K562 (cell line): ENCODE results near the gene TRNP1. TPM values are rescaled to one million over a fixed set of nuclear protein-coding genes. Genes with fewer than 3 reads are reported as not detected.

Experiments used
- CAMTA2 ChIP-seq: fragments of 250-450 bp; sonication (Bioruptor Pico); conservative IDR thresholded peaks from 2 replicates; pipeline ENCODE4 v1.5.1; 2022
- CBFA2T2 ChIP-seq: fragments of 450-650 bp; conservative IDR thresholded peaks from 2 replicates; pipeline ENCODE4 v1.6.1; 2017; ENCODE audit warnings: mild to moderate bottlenecking
- CBFB ChIP-seq: sonication (generic); formaldehyde crosslinking; IDR thresholded peaks from 2 replicates; pipeline ENCODE4 v1.4.0; 2020; ENCODE audit warnings: mild to moderate bottlenecking, missing genetic modification reagents
- CC2D1A ChIP-seq: fragments of 450-650 bp; IDR thresholded peaks from 2 replicates; pipeline ENCODE4 v1.6.1; 2017; ENCODE audit warnings: mild to moderate bottlenecking
- E2F8 ChIP-seq: fragments of 450-650 bp; IDR thresholded peaks from 2 replicates; pipeline ENCODE4 v1.7.1; 2018; ENCODE audit warnings: mild to moderate bottlenecking, low read depth; ENCODE audit not compliant: partially characterized antibody
- HNRNPK ChIP-seq: fragments of 200-400 bp; formaldehyde crosslinking; IDR thresholded peaks from one replicate; pipeline ENCODE4 v1.6.1; 2018; ENCODE audit warnings: mild to moderate bottlenecking, low read depth, low read length; ENCODE audit not compliant: poor library complexity, severe bottlenecking
- JUN ChIP-seq, 2 experiments: sonication (generic) in 1 of 2; formaldehyde crosslinking in 1 of 2; IDR thresholded peaks; 2 replicates each; pipeline versions ENCODE4 v1.6.1 to v1.8.0; 2012 to 2022; ENCODE audit warnings: borderline replicate concordance in 2 of 2, mild to moderate bottlenecking in 2 of 2, improper control_type of control experiment in 1 of 2, low read depth in 1 of 2, low read length in 1 of 2, missing genetic modification reagents in 1 of 2
- MAFF ChIP-seq: IDR thresholded peaks from 2 replicates; pipeline ENCODE4 v1.6.1; 2012; ENCODE audit warnings: low read length, improper control_type of control experiment
- NFRKB ChIP-seq: fragments of 450-650 bp; IDR thresholded peaks from 2 replicates; pipeline ENCODE4 v1.6.1; 2016; ENCODE audit warnings: low read depth
- POLR2G ChIP-seq: fragments of 200-400 bp; formaldehyde crosslinking; IDR thresholded peaks from 2 replicates; pipeline ENCODE4 v1.6.1; 2017; ENCODE audit warnings: low read depth, mild to moderate bottlenecking, antibody characterized with exemption, low read length, moderate library complexity
- RAD51 ChIP-seq: fragments of 450-650 bp; IDR thresholded peaks from 2 replicates; pipeline ENCODE4 v1.7.1; 2016; ENCODE audit warnings: low read depth, mild to moderate bottlenecking, borderline replicate concordance
- SRSF3 ChIP-seq: fragments of 200-400 bp; formaldehyde crosslinking; IDR thresholded peaks from 2 replicates; pipeline ENCODE4 v1.6.1; 2016; ENCODE audit warnings: mild to moderate bottlenecking, low read length, moderate library complexity; ENCODE audit not compliant: insufficient read depth
- STAT5A ChIP-seq: IDR thresholded peaks from 2 replicates; pipeline ENCODE4 v1.6.1; 2012; ENCODE audit warnings: low read length, inconsistent platforms, borderline replicate concordance
- TCF7L2 ChIP-seq: fragments of 150-350 bp; IDR thresholded peaks from 2 replicates; pipeline ENCODE4 v1.6.1; 2016; ENCODE audit warnings: low read depth, mild to moderate bottlenecking, low read length, moderate library complexity
- TCFL5 ChIP-seq: fragments of 250-450 bp; sonication (Bioruptor Pico); conservative IDR thresholded peaks from 2 replicates; pipeline ENCODE4 v1.6.1; 2021; ENCODE audit warnings: mild to moderate bottlenecking, moderate library complexity, matching md5 sums
- ZBTB1 ChIP-seq: sonication (generic); formaldehyde crosslinking; IDR thresholded peaks from 2 replicates; pipeline ENCODE4 v1.8.1; 2023; ENCODE audit warnings: missing genetic modification reagents, low read depth, mild to moderate bottlenecking, borderline replicate concordance
- ZNF41 ChIP-seq: fragments of 250-450 bp; sonication (Bioruptor Pico); conservative IDR thresholded peaks from 2 replicates; pipeline ENCODE4 v1.4.0; 2020; ENCODE audit warnings: mild to moderate bottlenecking
- ZNF445 ChIP-seq: fragments of 250-450 bp; sonication (Bioruptor Pico); IDR thresholded peaks from 2 replicates; pipeline ENCODE4 v1.4.0; 2020; ENCODE audit warnings: low read depth, mild to moderate bottlenecking, moderate library complexity
- ZNF583 ChIP-seq: fragments of 250-450 bp; sonication (Bioruptor Pico); IDR thresholded peaks from 2 replicates; pipeline ENCODE4 v1.4.0; 2020
- ZNF589 ChIP-seq: fragments of 200-800 bp; sonication (Bioruptor generic); IDR thresholded peaks from 2 replicates; pipeline ENCODE4 v1.6.1; 2016; ENCODE audit warnings: low read depth, missing genetic modification characterization, missing compliant biosample characterization
- ZNF668 ChIP-seq: fragments of 250-450 bp; sonication (Bioruptor Pico); IDR thresholded peaks from 2 replicates; pipeline ENCODE4 v1.8.0; 2022; ENCODE audit warnings: mild to moderate bottlenecking, inconsistent platforms
- ZNF766 ChIP-seq: fragments of 200-800 bp; sonication (Bioruptor generic); conservative IDR thresholded peaks from 2 replicates; pipeline ENCODE4 v1.6.1; 2016; ENCODE audit warnings: missing genetic modification characterization, missing compliant biosample characterization
- polyA plus RNA-seq, 8 experiments: library from polyadenylated mRNA; depleted of rRNA in 4 of 8; stranded (reverse) in 5 of 8; unstranded in 3 of 8; fragments of >200 nt; fragmentation: Nextera tagmentation in 2 of 8; fragmentation: Illumina TruSeq in 1 of 8; extraction: Ambion mirVana in 2 of 8; extraction: Trizol in 1 of 8; gene quantifications; 2 replicates each; pipeline versions ENCODE4 v1.2.1 to v1.2.3, GENCODE V29; 2011 to 2014; ENCODE audit warnings: inconsistent platforms in 1 of 8, missing spikeins in 1 of 8
- total RNA-seq, 7 experiments: library from RNA; depleted of rRNA in 6 of 7; stranded (reverse); fragments of >200 nt in 6 of 7; fragmentation: Illumina TruSeq in 2 of 7; extraction: Trizol in 2 of 7; gene quantifications; 2 replicates each; pipeline versions ENCODE4 v1.2.1 to v1.2.3, GENCODE V29; 2011 to 2021; ENCODE audit warnings: low replicate concordance in 1 of 7

Gene TRNP1
- total and polyA plus RNA-seq, 9 of the 15 experiments (the other 6 are each of a cell fraction or from before 2014, with no cell fraction given) = 0.03 to 1.3 (median 0.95) TPM

- TF ChIP-seq CBFA2T2 (peak; percentile 25), CBFB (CRISPR knock-in tag) (peak; percentile 88; the same call in 1 of the 2 replicates), CAMTA2 (no peak), ZNF668 (CRISPR knock-in tag) (0 out of 2 replicates have a peak, but pooled peaks have one; percentile 63), ZBTB1 (no peak), ZNF589 (CRISPR knock-in tag) (peak; percentile 69; the same call in 1 of the 2 replicates), ZNF583 (peak; percentile 5; the same call in 1 of the 2 replicates), ZNF445 (CRISPR knock-in tag) (no peak), JUN (IDR thresholded peaks at IDR 0.05; ENCODE audit: borderline replicate concordance, low read depth, low read length) (0 out of 2 replicates have a peak, but pooled peaks have one; percentile 1), JUN (CRISPR knock-in tag; IDR thresholded peaks at IDR 0.05; ENCODE audit: borderline replicate concordance) (no peak), RAD51 (no peak), MAFF (peak; percentile 36; the same call in 1 of the 2 replicates), TCFL5 (CRISPR knock-in tag) (no peak), STAT5A (no peak; the same call in 1 of the 2 replicates), TCF7L2 (peak; percentile 10; the same call in 1 of the 2 replicates), E2F8 (no peak), POLR2G (peak; percentile 19; the same call in 1 of the 2 replicates), NFRKB (peak; percentile 80; the same call in 1 of the 2 replicates), CC2D1A (no peak), SRSF3 (no peak), ZNF41 (no peak), HNRNPK (no peak), ZNF766 (no peak; the same call in 1 of the 2 replicates)
These were observed 33.4 kb downstream of the TRNP1 start (continued) for GRCh38 chr1:27026621-27027574.
